Keratinocyte (primary cell): ENCODE results near the gene DPAGT1. TPM values are rescaled to one million over a fixed set of nuclear protein-coding genes. Genes with fewer than 3 reads are reported as not detected.
"Not testable (repeated sequence)": the region's sequence is repeated elsewhere in the genome, so short reads cannot be mapped to it uniquely, and the experiment has no call there.

Source experiments
- DNase-seq: peaks from one replicate; pipeline ENCODE4 v3.0.0-alpha.2; 2011; ENCODE audit warnings: low read depth, missing footprints, low spot score
- FAIRE-seq: peaks from 2 replicates; lab custom pipeline; 2011; peaks lifted over from hg19 to GRCh38; lab: Jason Lieb, UNC
- H2AFZ ChIP-seq: 2 replicates; pipeline ENCODE4 v1.6.0; 2012; ENCODE audit warnings: low read length, control low read depth, inconsistent platforms; ENCODE audit not compliant: control insufficient read depth
- H3K27ac ChIP-seq: 2 replicates; pipeline ENCODE4 v1.5.1; 2011; ENCODE audit warnings: low read length; ENCODE audit not compliant: control insufficient read depth, insufficient read depth
- H3K27me3 ChIP-seq: 3 replicates; pipeline ENCODE4 v1.6.0; 2011; ENCODE audit warnings: low read length; ENCODE audit not compliant: control insufficient read depth, insufficient read depth; ENCODE audit errors: extremely low read depth
- H3K36me3 ChIP-seq, 2 experiments: 2 replicates in 1 of 2; 3 replicates in 1 of 2; pipeline ENCODE4 v1.5.1; 2011; ENCODE audit warnings: low read length in 2 of 2, mild to moderate bottlenecking in 1 of 2; ENCODE audit not compliant: control insufficient read depth in 2 of 2, insufficient read depth in 2 of 2; ENCODE audit errors: extremely low read depth in 1 of 2
- H3K4me1 ChIP-seq: 3 replicates; pipeline ENCODE4 v1.5.1; 2011; ENCODE audit warnings: low read length; ENCODE audit not compliant: control insufficient read depth, insufficient read depth; ENCODE audit errors: extremely low read depth
- H3K4me2 ChIP-seq: 3 replicates; pipeline ENCODE4 v1.6.0; 2011; ENCODE audit warnings: low read depth, low read length; ENCODE audit not compliant: control insufficient read depth, insufficient read depth; ENCODE audit errors: extremely low read depth
- H3K4me3 ChIP-seq, 3 experiments: fragments of 200-600 bp in 1 of 3; sonication (generic) in 1 of 3; 2 replicates in 2 of 3; 3 replicates in 1 of 3; pipeline ENCODE4 v1.5.1; 2011 to 2016; ENCODE audit warnings: low read length in 3 of 3, mild to moderate bottlenecking in 3 of 3, control low read depth in 2 of 3, inconsistent platforms in 1 of 3, low read depth in 1 of 3, mixed read lengths in 1 of 3, mixed run types in 1 of 3, moderate library complexity in 1 of 3; ENCODE audit not compliant: control insufficient read depth in 2 of 3, insufficient read depth in 2 of 3; ENCODE audit errors: extremely low read depth in 1 of 3
- H3K79me2 ChIP-seq: 2 replicates; pipeline ENCODE4 v1.6.0; 2012; ENCODE audit warnings: low read length; ENCODE audit not compliant: control insufficient read depth, insufficient read depth
- H3K9ac ChIP-seq: 3 replicates; pipeline ENCODE4 v1.6.0; 2011; ENCODE audit warnings: low read length; ENCODE audit not compliant: control insufficient read depth, insufficient read depth; ENCODE audit errors: extremely low read depth
- H3K9me1 ChIP-seq: 3 replicates; pipeline ENCODE4 v1.6.0; 2011; ENCODE audit warnings: low read length; ENCODE audit not compliant: control insufficient read depth, insufficient read depth; ENCODE audit errors: extremely low read depth
- H3K9me3 ChIP-seq: 2 replicates; pipeline ENCODE4 v1.5.1; 2012; ENCODE audit warnings: low read depth, low read length; ENCODE audit not compliant: control insufficient read depth
- H4K20me1 ChIP-seq: 3 replicates; pipeline ENCODE4 v1.6.0; 2011; ENCODE audit warnings: low read length; ENCODE audit not compliant: control insufficient read depth, insufficient read depth; ENCODE audit errors: extremely low read depth
- CTCF ChIP-seq, 3 experiments: IDR thresholded peaks in 1 of 3; conservative IDR thresholded peaks in 1 of 3; optimal IDR thresholded peaks in 1 of 3; 2 replicates in 2 of 3; 3 replicates in 1 of 3; pipeline versions ENCODE3 to v1.5.1; 2011; ENCODE audit warnings: low read length in 3 of 3, mild to moderate bottlenecking in 3 of 3, moderate library complexity in 2 of 3, control low read depth in 1 of 3, inconsistent platforms in 1 of 3; ENCODE audit not compliant: insufficient read depth in 2 of 3; ENCODE audit errors: extremely low read depth in 1 of 3
- EZH2 ChIP-seq: IDR thresholded peaks from one replicate; pipeline ENCODE4 v1.6.1; 2012; ENCODE audit warnings: inconsistent platforms, mild to moderate bottlenecking, low read length, moderate library complexity
- dilution Hi-C: fragments of 300-500 bp; cut with MboI; formaldehyde crosslinking; loops from one replicate; pipeline ENCODE4 v1.7.0; 2020; ENCODE audit warnings: low sequenced_read_pairs; ENCODE audit not compliant: extremely low pct_ligation_motif_present
- polyA plus RNA-seq, 5 experiments: library from polyadenylated mRNA; depleted of rRNA in 3 of 5; stranded (reverse) in 3 of 5; stranded (forward) in 1 of 5; unstranded in 1 of 5; fragments of >200 nt; gene quantifications; 1 replicate in 1 of 5; 2 replicates in 3 of 5; 3 replicates in 1 of 5; pipeline versions ENCODE4 v1.2.1 to v1.2.3, GENCODE V29; 2011 to 2012; ENCODE audit warnings: missing spikeins in 2 of 5, low read depth in 1 of 5, low replicate concordance in 1 of 5

The DPAGT1 gene
- polyA plus RNA-seq, 1 donor (not counting 4 experiments of a cell fraction or from before 2014, with no cell fraction given), result 59.7 TPM

DNA sequence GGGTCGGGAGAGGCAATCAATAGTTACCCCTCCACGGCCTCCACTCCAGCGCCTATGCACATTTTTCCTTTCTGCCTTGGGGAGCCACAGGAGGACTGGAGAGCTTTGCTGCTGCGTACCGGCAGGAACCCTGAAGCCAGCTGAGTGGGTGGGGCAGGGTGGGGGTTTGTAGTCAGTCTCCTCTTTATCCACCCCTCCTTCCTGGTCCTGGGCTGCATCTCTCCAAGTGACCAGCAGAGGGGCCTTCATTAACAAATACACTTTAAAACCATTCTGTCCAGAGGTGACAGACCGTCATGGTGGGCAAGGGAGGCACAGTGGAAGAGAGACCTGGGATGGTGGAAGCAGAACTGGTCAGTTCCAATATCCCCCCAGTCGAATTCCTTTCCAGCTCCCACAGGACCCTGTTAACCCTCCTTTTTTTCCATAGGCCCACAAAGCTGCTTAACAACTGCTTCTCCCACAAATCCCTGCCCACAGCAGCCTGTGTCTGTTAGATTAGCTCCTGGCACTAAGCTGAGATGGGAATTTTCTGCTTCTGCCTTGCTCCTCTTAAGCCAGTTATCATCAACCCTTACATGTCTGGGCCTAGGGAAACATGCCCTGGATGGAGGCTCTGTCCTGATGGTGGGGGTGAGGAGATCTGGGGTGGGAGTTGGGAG lies 43.3 kb upstream of the DPAGT1 start:
- DNase-seq (no peak), FAIRE-seq (peak; percentile 71)
- no peak overlapping the region for H3K27ac ChIP-seq
- no peaks in the 10 kb centered on the region for H3K9me3 ChIP-seq
- H3K27me3 ChIP-seq, result peaks cover 19% of the 10 kb centered on the region
- no peaks in the 10 kb centered on the region for H4K20me1 ChIP-seq
- dilution Hi-C loops, result no loop called here
- no peak overlapping the region for H3K9ac ChIP-seq
- H3K4me1 ChIP-seq, result peaks cover 9% of the 10 kb centered on the region
- no peak overlapping the region for H3K4me3 ChIP-seq
- TF ChIP-seq EZH2 (no peak), CTCF (optimal IDR thresholded peaks at IDR 0.05 in 1 of 3, IDR thresholded peaks at IDR 0.05 in 1 of 3, conservative IDR thresholded peaks at IDR 0.05 in 1 of 3; ENCODE audit: extremely low read depth in 1 of 3, insufficient read depth in 2 of 3, low read length in 3 of 3) (peak; percentile 56 to 61 (median 57))
- no peak overlapping the region for H3K4me2 ChIP-seq
- no peaks in the 10 kb centered on the region for H3K79me2 ChIP-seq
- H3K36me3 ChIP-seq, result no peaks in the 10 kb centered on the region
- H3K9me1 ChIP-seq, result no peaks in the 10 kb centered on the region
- H2AFZ ChIP-seq, result no peak overlapping the region

DNA sequence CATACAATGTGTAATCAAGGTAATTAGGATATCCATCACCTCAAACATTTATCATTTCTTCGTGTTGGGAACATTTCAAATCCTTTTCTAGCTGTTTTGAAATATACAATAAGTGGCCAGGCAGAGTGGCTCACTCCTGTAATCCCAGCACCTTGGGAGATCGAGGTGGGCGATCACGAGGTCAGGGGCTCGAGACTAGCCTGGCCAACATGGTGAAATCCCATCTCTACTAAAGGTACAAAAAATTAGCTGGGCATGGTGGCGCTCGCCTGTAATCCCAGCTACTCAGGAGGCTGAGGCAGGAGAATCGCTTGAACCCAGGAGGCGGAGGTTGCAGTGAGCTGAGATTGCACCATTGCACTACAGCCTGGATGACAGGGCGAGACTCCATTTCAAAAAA lies 37.6 kb upstream of the DPAGT1 start:
- H3K4me2 ChIP-seq, H3K9me3 ChIP-seq, dilution Hi-C loops, H3K4me1 ChIP-seq, H3K4me3 ChIP-seq, H3K36me3 ChIP-seq, H4K20me1 ChIP-seq, DNase-seq, H2AFZ ChIP-seq, H3K79me2 ChIP-seq, H3K9ac ChIP-seq, H3K9me1 ChIP-seq, H3K27ac ChIP-seq, H3K27me3 ChIP-seq, FAIRE-seq: not testable (repeated sequence)
